ENCODE measurements around the gene TRIM25. TPM values are rescaled to one million over a fixed set of nuclear protein-coding genes. Genes with fewer than 3 reads are reported as not detected.

The TRIM25 gene
- total and polyA plus RNA-seq, 2 of the 8 experiments (the other 6 are each of a cell fraction or from before 2014, with no cell fraction given): 16.6 to 38.9 TPM

- TF ChIP-seq EGR1 (IDR thresholded peaks at IDR 0.05; ENCODE audit: borderline replicate concordance, low read depth, low read length): no peak
- no peak for TF ChIP-seq SIRT6 (IDR thresholded peaks at IDR 0.05; ENCODE audit: low read length)
- no peak for TF ChIP-seq GABPA (IDR thresholded peaks at IDR 0.05; ENCODE audit: borderline replicate concordance, insufficient read depth, low read length)
- no peak for TF ChIP-seq SIX5 (IDR thresholded peaks at IDR 0.05; ENCODE audit: low read depth, low read length)
- no peak for TF ChIP-seq KDM5A (IDR thresholded peaks at IDR 0.05; ENCODE audit: low read length)
- TF ChIP-seq CHD1 (IDR thresholded peaks at IDR 0.05; ENCODE audit: low read depth, low read length): no peak
Observed at GRCh38 chr17:56866076-56866475, 47.8 kb downstream of the TRIM25 start (continued).

All from H1 (cell line).